ENCODE measurements around the gene CIB2.

The CIB2 gene

GRCh38 chr15:78107471-78107870, 23.8 kb downstream of the CIB2 start:
- Histone ChIP-seq H3K27me3 (ENCODE audit: control insufficient read depth in 1 of 2, insufficient read depth in 2 of 2, low read length in 2 of 2) (peaks cover 0 to 2% of the 10 kb centered on the region in 2 donors), H3K27ac (ENCODE audit: low read length) (no peak overlapping the region), H3K9ac (ENCODE audit: low read length in 2 of 2) (no peak overlapping the region), H3K4me1 (ENCODE audit: control insufficient read depth, insufficient read depth, low read length) (no peaks in the 10 kb centered on the region), H3K36me3 (ENCODE audit: control insufficient read depth in 2 of 2, insufficient read depth in 2 of 2, low read length in 2 of 2) (no peaks in the 10 kb centered on the region), H3K9me3 (ENCODE audit: control insufficient read depth in 2 of 2, low read length in 2 of 2) (no peaks in the 10 kb centered on the region), H3K4me3 (ENCODE audit: low read length in 2 of 2) (no peak overlapping the region)

GRCh38 chr15:78105476-78106241, 25.6 kb downstream of the CIB2 start:
- no peaks in the 10 kb centered on the region for H3K36me3 ChIP-seq (ENCODE audit: control insufficient read depth in 2 of 2, insufficient read depth in 2 of 2, low read length in 2 of 2)
- H3K9ac ChIP-seq (ENCODE audit: low read length in 2 of 2) = no peak overlapping the region
- H3K27me3 ChIP-seq (ENCODE audit: control insufficient read depth in 1 of 2, insufficient read depth in 2 of 2, low read length in 2 of 2) = peaks cover 0 to 2% of the 10 kb centered on the region in 2 donors
- no peak overlapping the region for H3K27ac ChIP-seq (ENCODE audit: low read length)
- no peaks in the 10 kb centered on the region for H3K9me3 ChIP-seq (ENCODE audit: control insufficient read depth in 2 of 2, low read length in 2 of 2)
- no peak overlapping the region for H3K4me3 ChIP-seq (ENCODE audit: low read length in 2 of 2)
- no peaks in the 10 kb centered on the region for H3K4me1 ChIP-seq (ENCODE audit: control insufficient read depth, insufficient read depth, low read length)

- H3K9ac ChIP-seq (ENCODE audit: low read length in 2 of 2) = no peak overlapping the region
Measured at GRCh38 chr15:78104566-78105475, 26.4 kb downstream of the CIB2 start.

GRCh38 chr15:78104119-78104479, 27.1 kb downstream of the CIB2 start:
- H3K9me3 ChIP-seq (ENCODE audit: control insufficient read depth in 2 of 2, low read length in 2 of 2) = no peaks in the 10 kb centered on the region
- no peak overlapping the region for H3K27ac ChIP-seq (ENCODE audit: low read length)
- peaks cover 0 to 2% of the 10 kb centered on the region in 2 donors for H3K27me3 ChIP-seq (ENCODE audit: control insufficient read depth in 1 of 2, insufficient read depth in 2 of 2, low read length in 2 of 2)
- H3K4me1 ChIP-seq (ENCODE audit: control insufficient read depth, insufficient read depth, low read length) = no peaks in the 10 kb centered on the region
- H3K36me3 ChIP-seq (ENCODE audit: control insufficient read depth in 2 of 2, insufficient read depth in 2 of 2, low read length in 2 of 2) = no peaks in the 10 kb centered on the region
- H3K4me3 ChIP-seq (ENCODE audit: low read length in 2 of 2) = no peak overlapping the region
- no peak overlapping the region for H3K9ac ChIP-seq (ENCODE audit: low read length in 2 of 2)

More at GRCh38 chr15:78104566-78105475, 26.4 kb downstream of the CIB2 start:
- Histone ChIP-seq H3K4me1 (ENCODE audit: control insufficient read depth, insufficient read depth, low read length) (no peaks in the 10 kb centered on the region), H3K27ac (ENCODE audit: low read length) (no peak overlapping the region), H3K27me3 (ENCODE audit: control insufficient read depth in 1 of 2, insufficient read depth in 2 of 2, low read length in 2 of 2) (peaks cover 0 to 2% of the 10 kb centered on the region in 2 donors), H3K36me3 (ENCODE audit: control insufficient read depth in 2 of 2, insufficient read depth in 2 of 2, low read length in 2 of 2) (no peaks in the 10 kb centered on the region), H3K9me3 (ENCODE audit: control insufficient read depth in 2 of 2, low read length in 2 of 2) (no peaks in the 10 kb centered on the region), H3K4me3 (ENCODE audit: low read length in 2 of 2) (no peak overlapping the region)

- Histone ChIP-seq H3K9me3 (ENCODE audit: control insufficient read depth in 2 of 2, low read length in 2 of 2) (no peaks in the 10 kb centered on the region), H3K27ac (ENCODE audit: low read length) (no peak overlapping the region), H3K36me3 (ENCODE audit: control insufficient read depth in 2 of 2, insufficient read depth in 2 of 2, low read length in 2 of 2) (no peaks in the 10 kb centered on the region), H3K4me3 (ENCODE audit: low read length in 2 of 2) (no peak overlapping the region), H3K27me3 (ENCODE audit: control insufficient read depth in 1 of 2, insufficient read depth in 2 of 2, low read length in 2 of 2) (peaks cover 0 to 2% of the 10 kb centered on the region in 2 donors), H3K9ac (ENCODE audit: low read length in 2 of 2) (no peak overlapping the region), H3K4me1 (ENCODE audit: control insufficient read depth, insufficient read depth, low read length) (no peaks in the 10 kb centered on the region)
Measured at GRCh38 chr15:78103406-78104118, 27.7 kb downstream of the CIB2 start.

GRCh38 chr15:78102741-78103140, 28.5 kb downstream of the CIB2 start:
- H3K27ac ChIP-seq (ENCODE audit: low read length) = no peak overlapping the region
- H3K27me3 ChIP-seq (ENCODE audit: control insufficient read depth in 1 of 2, insufficient read depth in 2 of 2, low read length in 2 of 2) = peaks cover 0 to 2% of the 10 kb centered on the region in 2 donors
- no peaks in the 10 kb centered on the region for H3K4me1 ChIP-seq (ENCODE audit: control insufficient read depth, insufficient read depth, low read length)
- no peaks in the 10 kb centered on the region for H3K9me3 ChIP-seq (ENCODE audit: control insufficient read depth in 2 of 2, low read length in 2 of 2)
- H3K9ac ChIP-seq (ENCODE audit: low read length in 2 of 2) = no peak overlapping the region
- H3K36me3 ChIP-seq (ENCODE audit: control insufficient read depth in 2 of 2, insufficient read depth in 2 of 2, low read length in 2 of 2) = no peaks in the 10 kb centered on the region
- no peak overlapping the region for H3K4me3 ChIP-seq (ENCODE audit: low read length in 2 of 2)

GRCh38 chr15:78102211-78102610, 29.0 kb downstream of the CIB2 start:
- Histone ChIP-seq H3K9ac (ENCODE audit: low read length in 2 of 2) (no peak overlapping the region), H3K27ac (ENCODE audit: low read length) (no peak overlapping the region), H3K4me3 (ENCODE audit: low read length in 2 of 2) (no peak overlapping the region), H3K36me3 (ENCODE audit: control insufficient read depth in 2 of 2, insufficient read depth in 2 of 2, low read length in 2 of 2) (no peaks in the 10 kb centered on the region), H3K4me1 (ENCODE audit: control insufficient read depth, insufficient read depth, low read length) (no peaks in the 10 kb centered on the region), H3K9me3 (ENCODE audit: control insufficient read depth in 2 of 2, low read length in 2 of 2) (no peaks in the 10 kb centered on the region), H3K27me3 (ENCODE audit: control insufficient read depth in 1 of 2, insufficient read depth in 2 of 2, low read length in 2 of 2) (peaks cover 0 to 2% of the 10 kb centered on the region in 2 donors)

GRCh38 chr15:78101423-78102105, 29.7 kb downstream of the CIB2 start:
- H3K9me3 ChIP-seq (ENCODE audit: control insufficient read depth in 2 of 2, low read length in 2 of 2) = no peaks in the 10 kb centered on the region
- no peak overlapping the region for H3K9ac ChIP-seq (ENCODE audit: low read length in 2 of 2)
- H3K27me3 ChIP-seq (ENCODE audit: control insufficient read depth in 1 of 2, insufficient read depth in 2 of 2, low read length in 2 of 2) = peaks cover 0 to 2% of the 10 kb centered on the region in 2 donors
- no peak overlapping the region for H3K27ac ChIP-seq (ENCODE audit: low read length)
- H3K36me3 ChIP-seq (ENCODE audit: control insufficient read depth in 2 of 2, insufficient read depth in 2 of 2, low read length in 2 of 2) = no peaks in the 10 kb centered on the region
- H3K4me3 ChIP-seq (ENCODE audit: low read length in 2 of 2) = no peak overlapping the region
- no peaks in the 10 kb centered on the region for H3K4me1 ChIP-seq (ENCODE audit: control insufficient read depth, insufficient read depth, low read length)

GRCh38 chr15:78100886-78101285, 30.4 kb downstream of the CIB2 start:
- no peak overlapping the region for H3K9ac ChIP-seq (ENCODE audit: low read length in 2 of 2)
- no peaks in the 10 kb centered on the region for H3K27me3 ChIP-seq (ENCODE audit: control insufficient read depth in 1 of 2, insufficient read depth in 2 of 2, low read length in 2 of 2)
- H3K27ac ChIP-seq (ENCODE audit: low read length) = no peak overlapping the region
- H3K9me3 ChIP-seq (ENCODE audit: control insufficient read depth in 2 of 2, low read length in 2 of 2) = no peaks in the 10 kb centered on the region
- no peaks in the 10 kb centered on the region for H3K36me3 ChIP-seq (ENCODE audit: control insufficient read depth in 2 of 2, insufficient read depth in 2 of 2, low read length in 2 of 2)
- no peak overlapping the region for H3K4me3 ChIP-seq (ENCODE audit: low read length in 2 of 2)
- H3K4me1 ChIP-seq (ENCODE audit: control insufficient read depth, insufficient read depth, low read length) = no peaks in the 10 kb centered on the region

GRCh38 chr15:78098131-78098755, 33.0 kb downstream of the CIB2 start:
- no peaks in the 10 kb centered on the region for H3K36me3 ChIP-seq (ENCODE audit: control insufficient read depth in 2 of 2, insufficient read depth in 2 of 2, low read length in 2 of 2)
- H3K4me3 ChIP-seq (ENCODE audit: low read length in 2 of 2) = no peak overlapping the region
- H3K27me3 ChIP-seq (ENCODE audit: control insufficient read depth in 1 of 2, insufficient read depth in 2 of 2, low read length in 2 of 2) = no peaks in the 10 kb centered on the region
- H3K9me3 ChIP-seq (ENCODE audit: control insufficient read depth in 2 of 2, low read length in 2 of 2) = no peaks in the 10 kb centered on the region
- H3K4me1 ChIP-seq (ENCODE audit: control insufficient read depth, insufficient read depth, low read length) = peaks cover 12% of the 10 kb centered on the region
- no peak overlapping the region for H3K27ac ChIP-seq (ENCODE audit: low read length)
- no peak overlapping the region for H3K9ac ChIP-seq (ENCODE audit: low read length in 2 of 2)
